Measurements from ENCODE around the gene VDAC1. TPM values are rescaled to one million over a fixed set of nuclear protein-coding genes. Genes with fewer than 3 reads are reported as not detected.
A peak's percentile ranks its signal among the peaks of the same experiment; 100 is the strongest.

Gene VDAC1, protein sequence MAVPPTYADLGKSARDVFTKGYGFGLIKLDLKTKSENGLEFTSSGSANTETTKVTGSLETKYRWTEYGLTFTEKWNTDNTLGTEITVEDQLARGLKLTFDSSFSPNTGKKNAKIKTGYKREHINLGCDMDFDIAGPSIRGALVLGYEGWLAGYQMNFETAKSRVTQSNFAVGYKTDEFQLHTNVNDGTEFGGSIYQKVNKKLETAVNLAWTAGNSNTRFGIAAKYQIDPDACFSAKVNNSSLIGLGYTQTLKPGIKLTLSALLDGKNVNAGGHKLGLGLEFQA
- total RNA-seq (282 and 286 TPM in 2 replicates), polyA plus RNA-seq (196 and 216 TPM in 2 replicates)

DNA sequence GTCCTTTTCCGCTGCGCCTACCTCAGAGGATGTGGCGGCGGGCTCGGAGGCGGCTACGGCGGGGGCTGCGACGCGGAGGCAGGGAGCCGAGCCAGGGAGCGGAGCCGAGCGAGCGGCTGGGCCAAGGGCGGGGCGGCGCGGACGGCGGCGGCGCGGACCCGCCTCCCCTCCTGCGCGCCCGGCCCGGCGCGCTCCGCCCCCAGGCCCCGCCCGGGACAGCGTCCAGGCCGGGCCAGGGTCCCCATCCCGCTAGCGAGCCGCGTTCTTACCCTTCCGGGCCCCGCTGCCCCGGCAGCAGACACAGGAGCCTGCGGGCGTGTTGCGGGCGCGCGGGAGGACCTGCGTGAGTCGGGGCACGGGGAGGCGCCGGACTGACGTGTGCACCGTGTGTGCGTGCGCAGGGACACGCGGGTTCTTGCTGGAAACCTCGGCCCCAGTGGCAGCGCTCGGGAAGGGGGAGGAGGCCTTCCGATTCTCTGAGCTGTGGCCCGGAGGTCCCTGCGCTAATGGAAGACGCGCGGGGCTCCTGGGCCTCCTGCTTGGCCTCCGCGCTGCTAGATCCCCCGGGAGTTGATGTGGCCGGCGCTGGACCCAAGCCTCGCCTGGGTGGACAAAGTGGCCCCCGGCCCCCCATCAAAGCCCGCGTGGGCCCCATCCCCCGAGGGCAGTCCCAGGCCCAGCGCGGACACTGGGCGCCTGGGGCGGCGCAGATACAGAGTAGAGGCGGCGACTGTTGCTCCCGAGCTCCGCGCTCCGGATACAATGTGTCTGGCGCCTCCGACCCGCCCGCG lies at the start of gene VDAC1:
Gene VDAC1, minus strand, starts transcription at position 350 of the 791 bp plus-strand sequence. CDS start 11,963 bp downstream, outside the sequence.
- Histone ChIP-seq H3K4me3 (peak within 1 kb of the TSS; percentile 99), H3K4me2 (peak within 1 kb of the TSS; percentile 90), H4K20me1 (ENCODE audit: insufficient read depth, poor library complexity, severe bottlenecking) (peaks cover 39% of the 10 kb centered on the region), H3K9me3 (ENCODE audit: low read depth) (no peaks in the 10 kb centered on the region), H2AFZ (peak within 1 kb of the TSS; percentile 85), H3K79me2 (peaks cover 65% of the 10 kb centered on the region), H3K4me1 (ENCODE audit: insufficient read depth) (peaks cover 43% of the 10 kb centered on the region), H3K36me3 (replicated peaks; ENCODE audit: insufficient read depth, low read depth) (no peaks in the 10 kb centered on the region), H3K9me2 (replicated peaks; ENCODE audit: insufficient read depth) (no peaks in the 10 kb centered on the region), H3K27ac (peak within 1 kb of the TSS; percentile 100), H3K27me3 (no peaks in the 10 kb centered on the region)
- TF ChIP-seq, protein P1, sequence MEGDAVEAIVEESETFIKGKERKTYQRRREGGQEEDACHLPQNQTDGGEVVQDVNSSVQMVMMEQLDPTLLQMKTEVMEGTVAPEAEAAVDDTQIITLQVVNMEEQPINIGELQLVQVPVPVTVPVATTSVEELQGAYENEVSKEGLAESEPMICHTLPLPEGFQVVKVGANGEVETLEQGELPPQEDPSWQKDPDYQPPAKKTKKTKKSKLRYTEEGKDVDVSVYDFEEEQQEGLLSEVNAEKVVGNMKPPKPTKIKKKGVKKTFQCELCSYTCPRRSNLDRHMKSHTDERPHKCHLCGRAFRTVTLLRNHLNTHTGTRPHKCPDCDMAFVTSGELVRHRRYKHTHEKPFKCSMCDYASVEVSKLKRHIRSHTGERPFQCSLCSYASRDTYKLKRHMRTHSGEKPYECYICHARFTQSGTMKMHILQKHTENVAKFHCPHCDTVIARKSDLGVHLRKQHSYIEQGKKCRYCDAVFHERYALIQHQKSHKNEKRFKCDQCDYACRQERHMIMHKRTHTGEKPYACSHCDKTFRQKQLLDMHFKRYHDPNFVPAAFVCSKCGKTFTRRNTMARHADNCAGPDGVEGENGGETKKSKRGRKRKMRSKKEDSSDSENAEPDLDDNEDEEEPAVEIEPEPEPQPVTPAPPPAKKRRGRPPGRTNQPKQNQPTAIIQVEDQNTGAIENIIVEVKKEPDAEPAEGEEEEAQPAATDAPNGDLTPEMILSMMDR (IDR thresholded peaks at IDR 0.05; ENCODE audit: poor library complexity), result no peak
- TF ChIP-seq EZH2 (IDR thresholded peaks at IDR 0.05; ENCODE audit: borderline replicate concordance) (no peak), EZH2phosphoT487 (IDR thresholded peaks at IDR 0.05; ENCODE audit: low read depth, severe bottlenecking, unreplicated experiment) (no peak)
- peak; percentile 94 for DNase-seq (ENCODE audit: low spot score)
- WGBS (ENCODE audit: low lambda C conversion rate, missing lambda C conversion rate), result under 1% methylated on average over 63 of the region's 96 CpGs

DNA sequence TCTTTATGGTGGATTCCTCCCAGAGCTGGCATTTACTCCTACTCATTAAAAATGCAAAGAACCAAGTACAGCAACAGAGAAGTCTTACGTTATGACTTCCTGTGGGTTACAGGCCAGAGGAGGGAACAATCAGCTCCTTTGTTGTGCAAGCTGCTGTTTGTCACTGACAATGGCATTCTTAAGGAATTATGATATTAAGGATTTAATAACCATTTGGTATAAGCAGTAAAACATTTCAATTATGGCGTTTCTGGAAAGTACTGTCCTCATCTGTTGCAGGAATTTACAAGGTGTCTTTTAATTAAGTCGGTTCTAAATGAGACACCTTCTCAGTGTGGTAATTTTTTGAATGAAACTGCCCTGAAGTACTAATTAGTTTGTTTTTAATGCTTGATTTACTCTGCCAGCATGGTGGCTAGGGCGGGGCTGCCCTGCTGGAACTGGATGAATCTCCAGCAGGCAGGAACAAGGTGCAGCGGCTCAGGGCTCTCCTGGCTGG lies 49.1 kb upstream of the VDAC1 start:
- H3K4me2 ChIP-seq, result no peak overlapping the region
- no peaks in the 10 kb centered on the region for H3K79me2 ChIP-seq
- H4K20me1 ChIP-seq (ENCODE audit: insufficient read depth, poor library complexity, severe bottlenecking), result no peaks in the 10 kb centered on the region
- no peak overlapping the region for H2AFZ ChIP-seq
- H3K27ac ChIP-seq, result no peak overlapping the region
- H3K4me1 ChIP-seq (ENCODE audit: insufficient read depth), result no peaks in the 10 kb centered on the region
- DNase-seq (ENCODE audit: low spot score), result no peak
- no peaks in the 10 kb centered on the region for H3K27me3 ChIP-seq
- 53% methylated on average over 5 of the region's 5 CpGs for WGBS (ENCODE audit: low lambda C conversion rate, missing lambda C conversion rate)
- H3K9me2 ChIP-seq (replicated peaks; ENCODE audit: insufficient read depth), result no peaks in the 10 kb centered on the region
- H3K4me3 ChIP-seq, result no peak overlapping the region
- no peaks in the 10 kb centered on the region for H3K9me3 ChIP-seq (ENCODE audit: low read depth)
- H3K36me3 ChIP-seq (replicated peaks; ENCODE audit: insufficient read depth, low read depth), result no peaks in the 10 kb centered on the region
- no peak for TF ChIP-seq EZH2 (IDR thresholded peaks at IDR 0.05; ENCODE audit: borderline replicate concordance)

DNA sequence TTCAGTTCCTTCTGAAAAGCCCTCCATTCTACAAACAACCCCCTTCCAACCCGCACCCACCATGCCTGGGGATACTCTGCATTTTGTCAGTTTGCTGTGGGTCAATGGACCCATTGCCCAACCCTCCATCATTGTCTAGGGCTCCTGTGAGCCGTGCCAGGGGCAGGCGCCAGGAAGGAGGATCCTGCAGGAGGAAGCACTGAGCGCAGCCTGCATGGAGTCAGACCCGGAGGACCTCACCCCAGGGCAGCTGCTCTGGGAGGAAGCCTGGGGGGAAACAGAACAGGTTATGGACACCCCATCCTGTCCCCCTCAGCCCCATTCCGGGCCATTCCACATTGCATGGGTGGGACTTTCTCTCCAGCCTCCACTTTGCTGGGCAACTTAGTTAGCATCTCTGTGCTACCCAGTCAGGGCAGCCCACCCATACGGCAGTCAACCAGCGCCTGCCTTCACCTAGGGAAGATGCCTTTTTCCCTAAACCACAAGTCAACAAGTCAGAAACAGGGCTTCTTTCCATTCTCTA lies 48.6 kb upstream of the VDAC1 start:
- H3K9me3 ChIP-seq (ENCODE audit: low read depth), result no peaks in the 10 kb centered on the region
- H3K79me2 ChIP-seq, result no peaks in the 10 kb centered on the region
- no peak overlapping the region for H3K27ac ChIP-seq
- H3K27me3 ChIP-seq, result no peaks in the 10 kb centered on the region
- no peak for DNase-seq (ENCODE audit: low spot score)
- H3K36me3 ChIP-seq (replicated peaks; ENCODE audit: insufficient read depth, low read depth), result no peaks in the 10 kb centered on the region
- no peak overlapping the region for H2AFZ ChIP-seq
- H3K4me2 ChIP-seq, result no peak overlapping the region
- 85% methylated on average over 8 of the region's 8 CpGs for WGBS (ENCODE audit: low lambda C conversion rate, missing lambda C conversion rate)
- no peaks in the 10 kb centered on the region for H3K9me2 ChIP-seq (replicated peaks; ENCODE audit: insufficient read depth)
- no peaks in the 10 kb centered on the region for H4K20me1 ChIP-seq (ENCODE audit: insufficient read depth, poor library complexity, severe bottlenecking)
- H3K4me3 ChIP-seq, result no peak overlapping the region
- no peak for TF ChIP-seq EZH2 (IDR thresholded peaks at IDR 0.05; ENCODE audit: borderline replicate concordance)
- H3K4me1 ChIP-seq (ENCODE audit: insufficient read depth), result no peaks in the 10 kb centered on the region

DNA sequence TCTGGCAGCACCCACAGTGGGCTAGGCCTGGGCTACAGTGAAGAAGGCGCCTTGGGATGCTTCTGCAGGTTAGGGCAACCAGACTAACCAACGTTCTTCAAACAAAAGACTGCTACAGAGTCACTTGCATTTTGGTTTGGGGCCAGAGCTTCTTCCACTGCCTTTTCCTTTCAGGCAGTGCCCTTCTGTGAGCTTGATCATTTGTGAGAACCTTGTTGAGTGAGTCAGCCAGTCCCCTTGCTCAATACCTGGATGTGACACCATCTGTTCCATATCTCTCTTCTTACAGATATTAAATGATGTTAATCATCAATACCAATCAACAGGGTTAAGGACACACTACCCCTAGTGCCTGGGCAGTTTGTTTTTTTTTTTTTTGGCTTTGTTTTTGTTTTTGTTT lies 46.5 kb upstream of the VDAC1 start:
- Histone ChIP-seq H3K27ac (no peak overlapping the region), H4K20me1 (ENCODE audit: insufficient read depth, poor library complexity, severe bottlenecking) (no peaks in the 10 kb centered on the region), H3K79me2 (no peaks in the 10 kb centered on the region), H3K9me3 (ENCODE audit: low read depth) (no peaks in the 10 kb centered on the region), H3K4me2 (no peak overlapping the region), H3K9me2 (replicated peaks; ENCODE audit: insufficient read depth) (no peaks in the 10 kb centered on the region), H3K4me1 (ENCODE audit: insufficient read depth) (no peaks in the 10 kb centered on the region), H3K4me3 (no peak overlapping the region), H3K36me3 (replicated peaks; ENCODE audit: insufficient read depth, low read depth) (no peaks in the 10 kb centered on the region), H3K27me3 (no peaks in the 10 kb centered on the region), H2AFZ (no peak overlapping the region)
- 90% methylated on average over 2 of the region's 2 CpGs for WGBS (ENCODE audit: low lambda C conversion rate, missing lambda C conversion rate)
- no peak for DNase-seq (ENCODE audit: low spot score)
- TF ChIP-seq EZH2phosphoT487 (IDR thresholded peaks at IDR 0.05; ENCODE audit: low read depth, severe bottlenecking, unreplicated experiment) (no peak), EZH2 (IDR thresholded peaks at IDR 0.05; ENCODE audit: borderline replicate concordance) (no peak)
- TF ChIP-seq, protein P1 (IDR thresholded peaks at IDR 0.05; ENCODE audit: poor library complexity), result no peak
